K562 treated with DMSO at 1 percent for 24 hours (cell line): Measurements from ENCODE around the gene THOP1. TPM values are rescaled to one million over a fixed set of nuclear protein-coding genes. Genes with fewer than 3 reads are reported as not detected.

ENCODE experiments used
- total RNA-seq: library from RNA; unstranded; fragments of 300-600 nt; gene quantifications from 2 replicates; pipeline ENCODE4 v1.2.3, GENCODE V29; 2022; ENCODE audit warnings: low read depth; ENCODE audit not compliant: insufficient read depth

THOP1 gene
- total RNA-seq: 196 and 238 TPM in 2 replicates

GRCh38 chr19:2785244-2785997 lies at the start of gene THOP1:
TSS of gene THOP1 (plus strand) at chr19:2785503. CDS start at chr19:2785663, 160 bp downstream.

GRCh38 chr19:2739602-2740313 lies 45.5 kb upstream of the THOP1 start, which contains the start of gene SLC39A3:
TSS of gene SLC39A3 (minus strand) at chr19:2740017. CDS start at chr19:2737257, 2,760 bp downstream.

GRCh38 chr19:2782936-2783780 lies 2.1 kb upstream of the THOP1 start, which contains the start of gene SGTA:
TSS of gene SGTA (minus strand) at chr19:2783273. CDS start at chr19:2769068, 14,205 bp downstream.

GRCh38 chr19:2819540-2820111 lies 34.3 kb downstream of the THOP1 start, which contains the start of gene ZNF554:
TSS of gene ZNF554 (plus strand) at chr19:2819868. CDS start at chr19:2820072, 204 bp downstream.

GRCh38 chr19:2840794-2841791 lies 55.8 kb downstream of the THOP1 start, which contains the start of gene ZNF555:
TSS of gene ZNF555 (plus strand) at chr19:2841475. CDS start at chr19:2841573, 98 bp downstream.

Other genes starting within 250 kb of the THOP1 start
- gene GNG7, start 82.8 kb upstream of the THOP1 start, total RNA-seq: 0.96 and 1.0 TPM in 2 replicates
- 4.2 and 4.7 TPM in 2 replicates for gene DIRAS1, start 64.1 kb upstream of the THOP1 start, total RNA-seq
- gene SLC39A3, start 45.5 kb upstream of the THOP1 start, total RNA-seq: 165 and 203 TPM in 2 replicates
- 143 and 145 TPM in 2 replicates for gene SGTA, start 2.2 kb upstream of the THOP1 start, total RNA-seq
- 2.2 and 2.6 TPM in 2 replicates for gene ZNF554, start 34.4 kb downstream of the THOP1 start, total RNA-seq
- 1.7 and 1.8 TPM in 2 replicates for gene ZNF555, start 56.0 kb downstream of the THOP1 start, total RNA-seq
- gene ZNF556, start 81.8 kb downstream of the THOP1 start, total RNA-seq: 0.25 TPM in 1 of 2 replicates, not detected in the other
- 2.8 and 3.7 TPM in 2 replicates for gene ZNF57, start 115.4 kb downstream of the THOP1 start, total RNA-seq
- gene ZNF77, start 159.5 kb downstream of the THOP1 start, total RNA-seq: 7.7 and 8.7 TPM in 2 replicates
- 6.2 and 7.7 TPM in 2 replicates for gene TLE6, start 192.1 kb downstream of the THOP1 start, total RNA-seq
- 49.2 and 56.4 TPM in 2 replicates for gene TLE2, start 243.8 kb downstream of the THOP1 start, total RNA-seq